Activated CD4-positive, alpha-beta T cell treated with anti-CD3 and anti-CD28 coated beads, Interleukin-2, amount 50 U/mL, for 24 hours (primary cell): ENCODE data around the gene BMPR2.
"Not testable (repeated sequence)": the region's sequence is repeated elsewhere in the genome, so short reads cannot be mapped to it uniquely, and the experiment has no call there.

Experiments used
- DNase-seq, 2 donors: peaks; one replicate each; pipeline ENCODE4 v3.0.0-alpha.2; 2020; ENCODE audit warnings: low read depth in 1 of 2, low spot score in 1 of 2

The BMPR2 gene

DNA sequence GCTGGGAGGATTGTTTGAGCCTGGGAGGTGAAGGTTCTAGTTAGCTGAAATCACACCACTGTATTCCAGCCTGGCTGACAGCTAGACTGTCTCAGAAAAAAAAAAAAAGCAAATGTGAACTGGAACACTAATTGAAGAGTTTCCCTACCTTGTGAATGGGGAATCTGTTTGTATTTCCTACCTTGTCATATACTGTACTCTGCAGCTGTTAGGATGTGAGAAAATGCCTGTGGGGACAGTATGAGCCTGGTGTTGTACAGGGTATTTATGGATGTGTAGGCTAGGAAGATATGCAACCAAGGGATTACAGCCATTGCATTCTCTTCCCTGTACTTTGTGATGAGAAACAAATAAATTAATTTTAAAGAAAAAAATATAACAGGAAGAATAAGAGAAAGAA, 145.3 kb downstream of the BMPR2 start:
- no peak for DNase-seq

DNA sequence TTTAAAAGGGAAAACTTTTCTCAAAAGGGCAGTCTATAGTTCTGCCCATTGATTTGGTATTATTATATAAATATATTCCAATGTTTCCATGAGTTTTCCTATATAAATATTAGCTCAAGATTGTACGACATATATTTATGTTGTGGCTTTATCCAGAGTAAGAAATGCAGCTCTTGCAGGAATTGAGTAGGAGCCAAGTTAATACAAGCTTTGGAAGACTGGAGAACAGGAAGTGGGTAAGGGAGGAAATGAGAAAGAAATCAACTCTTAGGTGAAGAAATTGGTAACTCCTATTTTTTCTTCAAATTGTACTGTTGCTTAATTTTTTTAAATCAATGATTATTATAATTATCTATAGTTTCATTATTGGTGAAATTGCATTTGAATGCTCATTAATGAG, 153.3 kb downstream of the BMPR2 start:
- no peak for DNase-seq

DNA sequence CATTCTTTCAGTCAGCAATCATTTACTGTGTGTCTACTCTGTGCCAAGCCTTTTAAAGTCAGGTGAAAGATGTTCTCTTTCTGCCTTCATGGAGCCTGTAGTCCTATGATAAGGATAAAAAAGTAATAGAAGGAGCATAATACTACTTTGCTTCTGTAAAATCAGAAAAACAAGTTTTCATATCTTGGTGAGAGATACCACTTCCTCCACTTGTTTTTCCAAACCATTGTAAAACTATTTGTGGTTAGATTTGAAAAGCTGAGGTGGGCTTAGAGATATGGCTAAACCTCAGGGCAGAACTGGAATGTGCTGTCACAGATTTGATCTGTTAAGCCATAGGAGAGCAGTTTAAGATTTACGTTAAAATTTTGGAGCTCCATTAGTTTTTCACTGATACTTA, 153.9 kb downstream of the BMPR2 start:
- no peak for DNase-seq

DNA sequence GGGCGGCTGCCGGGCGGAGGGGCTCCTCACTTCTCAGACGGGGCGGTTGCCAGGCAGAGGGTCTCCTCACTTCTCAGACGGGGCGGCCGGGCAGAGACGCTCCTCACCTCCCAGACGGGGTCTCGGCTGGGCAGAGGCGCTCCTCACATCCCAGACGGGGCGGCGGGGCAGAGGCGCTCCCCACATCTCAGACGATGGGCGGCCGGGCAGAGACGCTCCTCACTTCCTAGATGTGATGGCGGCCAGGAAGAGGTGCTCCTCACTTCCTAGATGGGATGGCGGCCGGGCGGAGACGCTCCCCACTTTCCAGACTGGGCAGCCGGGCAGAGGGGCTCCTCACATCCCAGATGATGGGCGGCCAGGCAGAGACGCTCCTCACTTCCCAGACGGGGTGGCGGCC, 159.2 kb downstream of the BMPR2 start:
- DNase-seq: not testable (repeated sequence)

DNA sequence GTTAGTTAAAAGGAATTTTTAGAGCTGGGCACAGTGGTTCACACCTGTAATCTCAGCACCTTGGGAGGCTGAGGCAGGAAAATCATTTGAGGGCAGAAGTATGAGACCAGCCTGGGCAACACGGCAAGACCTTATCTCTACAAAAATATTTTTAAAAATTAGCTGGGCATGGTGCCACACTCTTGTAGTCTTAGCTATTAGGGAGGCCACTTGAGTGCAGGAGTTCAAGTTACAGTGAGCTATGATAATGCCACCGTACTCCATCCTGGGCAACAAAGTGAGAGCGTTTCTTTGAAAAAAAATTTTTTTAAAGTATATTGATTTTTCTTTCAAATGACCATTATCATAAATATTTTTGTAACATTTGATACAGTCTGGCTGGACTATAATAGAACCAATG, 165.0 kb downstream of the BMPR2 start:
- DNase-seq: no peak

DNA sequence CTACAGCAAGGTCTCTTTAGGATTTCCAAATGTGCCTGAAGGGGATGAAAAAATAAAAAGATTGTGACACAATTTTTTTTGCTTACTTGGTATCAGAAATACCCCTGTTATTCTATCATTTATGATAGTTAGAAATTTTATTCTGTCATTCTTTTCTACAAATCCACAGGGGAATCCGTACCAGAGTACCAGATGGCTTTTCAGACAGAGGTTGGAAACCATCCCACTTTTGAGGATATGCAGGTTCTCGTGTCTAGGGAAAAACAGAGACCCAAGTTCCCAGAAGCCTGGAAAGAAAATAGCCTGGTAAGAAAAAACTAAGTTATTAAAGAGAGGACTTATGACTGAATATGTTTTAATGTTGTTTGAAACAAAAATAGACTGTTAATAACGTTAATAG, 166.0 kb downstream of the BMPR2 start:
- no peak for DNase-seq

DNA sequence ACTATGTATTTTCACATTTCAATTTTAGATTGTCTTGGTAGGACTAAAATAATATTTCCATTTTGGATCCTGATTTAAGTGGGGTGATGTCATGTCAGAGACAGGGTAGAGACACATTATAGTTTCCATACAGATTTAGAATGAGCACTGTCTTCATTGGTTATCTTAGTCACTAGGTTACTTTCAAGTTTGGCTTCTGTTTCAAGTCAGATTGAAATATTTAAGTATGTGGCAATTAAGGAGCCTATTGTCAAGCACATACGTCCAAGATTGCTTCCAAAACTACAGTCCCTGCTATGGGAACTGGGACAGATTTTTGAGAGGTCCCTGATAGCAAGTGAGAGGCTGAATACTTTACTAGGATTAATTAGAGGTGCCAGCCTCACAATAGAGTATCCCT, 169.4 kb downstream of the BMPR2 start:
- no peak for DNase-seq

DNA sequence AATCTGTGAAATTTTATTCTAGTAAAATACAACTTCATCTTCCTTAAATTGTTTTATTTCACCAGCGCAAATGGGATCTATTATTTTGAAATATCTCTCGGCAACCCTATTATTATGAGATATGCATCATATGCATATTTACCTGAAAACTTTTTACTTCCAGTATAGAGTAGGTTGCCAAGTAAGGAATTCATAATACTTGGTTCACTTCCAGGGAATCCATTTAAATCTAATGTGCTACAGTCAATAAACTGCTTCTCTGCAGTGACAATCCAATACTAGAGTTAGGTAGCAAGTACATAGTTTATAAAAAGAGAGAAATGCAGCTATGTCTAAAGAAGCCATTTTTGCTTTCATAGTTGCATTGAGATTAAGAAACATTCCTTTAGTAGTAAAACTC, 169.8 kb downstream of the BMPR2 start:
- no peak for DNase-seq

DNA sequence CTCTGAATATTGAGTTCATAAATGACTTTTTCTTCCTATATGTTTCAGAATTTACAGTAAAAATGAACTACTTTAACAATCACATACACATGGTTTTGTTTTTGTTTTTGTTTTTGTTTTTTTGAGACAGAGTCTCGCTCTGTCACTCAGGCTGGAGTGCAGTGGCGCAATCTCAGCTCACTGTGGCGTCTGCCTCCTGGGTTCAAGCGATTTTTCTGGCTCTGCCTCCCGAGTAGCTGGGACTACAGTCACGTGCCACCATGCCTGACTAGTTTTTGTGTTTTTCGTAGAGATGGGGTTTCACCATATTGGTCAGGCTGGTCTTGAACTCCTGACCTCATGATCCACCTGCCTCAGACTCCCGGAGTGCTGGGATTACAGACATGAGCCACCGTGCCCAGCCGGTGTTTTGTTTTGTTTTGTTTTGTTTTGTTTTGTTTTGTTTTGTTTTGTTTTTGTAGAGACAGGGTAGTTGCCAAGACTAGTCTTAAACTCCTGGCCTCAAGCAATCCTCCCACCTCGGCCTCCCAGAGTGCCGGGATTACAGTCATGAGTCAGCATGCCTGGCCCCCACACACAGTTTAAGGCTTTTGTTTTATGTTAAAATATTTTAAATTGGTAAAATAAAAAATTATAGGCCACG, 170.5 kb downstream of the BMPR2 start:
- not testable (repeated sequence) for DNase-seq

DNA sequence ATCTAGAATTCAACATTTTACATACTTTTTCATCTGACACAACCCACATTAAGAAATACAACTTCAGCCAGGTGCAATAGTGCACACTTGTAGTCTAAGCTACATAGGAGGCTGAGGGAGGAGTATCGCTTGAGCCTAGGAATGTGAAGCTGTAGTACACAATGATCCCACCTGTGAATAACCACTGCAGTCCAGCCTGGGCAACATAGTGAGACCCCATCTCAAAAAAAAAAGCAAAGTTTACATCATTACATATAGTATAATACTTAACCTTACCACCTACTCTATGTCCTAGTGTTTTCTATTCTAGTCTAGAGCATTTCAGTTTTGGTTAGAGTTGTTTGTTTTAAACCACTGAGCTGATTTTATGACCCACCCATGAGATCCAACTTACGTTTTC, 172.1 kb downstream of the BMPR2 start:
- DNase-seq: no peak

DNA sequence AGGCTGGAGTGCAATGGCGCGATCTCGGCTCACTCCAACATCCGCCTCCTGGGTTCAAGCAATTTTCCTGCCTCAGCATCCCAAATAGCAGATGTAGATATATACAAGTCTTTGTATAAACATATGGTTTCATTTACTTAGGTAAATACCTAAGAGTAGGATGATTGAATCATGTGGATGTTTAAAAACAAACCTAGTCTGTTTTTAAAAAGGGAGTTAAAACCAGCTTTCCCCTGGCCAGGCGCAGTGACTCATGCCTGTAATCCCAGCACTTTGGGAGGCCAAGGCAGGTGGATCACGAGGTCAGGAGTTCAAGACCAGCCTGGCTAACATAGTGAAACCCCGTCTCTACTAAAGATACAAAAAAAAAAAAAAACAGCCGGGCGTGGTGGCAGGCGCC, 174.9 kb downstream of the BMPR2 start:
- not testable (repeated sequence) for DNase-seq

DNA sequence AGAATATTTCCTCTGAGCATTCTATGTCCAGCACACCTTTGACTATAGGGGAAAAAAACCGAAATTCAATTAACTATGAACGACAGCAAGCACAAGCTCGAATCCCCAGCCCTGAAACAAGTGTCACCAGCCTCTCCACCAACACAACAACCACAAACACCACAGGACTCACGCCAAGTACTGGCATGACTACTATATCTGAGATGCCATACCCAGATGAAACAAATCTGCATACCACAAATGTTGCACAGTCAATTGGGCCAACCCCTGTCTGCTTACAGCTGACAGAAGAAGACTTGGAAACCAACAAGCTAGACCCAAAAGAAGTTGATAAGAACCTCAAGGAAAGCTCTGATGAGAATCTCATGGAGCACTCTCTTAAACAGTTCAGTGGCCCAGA, 179.2 kb downstream of the BMPR2 start:
- DNase-seq: no peak

DNA sequence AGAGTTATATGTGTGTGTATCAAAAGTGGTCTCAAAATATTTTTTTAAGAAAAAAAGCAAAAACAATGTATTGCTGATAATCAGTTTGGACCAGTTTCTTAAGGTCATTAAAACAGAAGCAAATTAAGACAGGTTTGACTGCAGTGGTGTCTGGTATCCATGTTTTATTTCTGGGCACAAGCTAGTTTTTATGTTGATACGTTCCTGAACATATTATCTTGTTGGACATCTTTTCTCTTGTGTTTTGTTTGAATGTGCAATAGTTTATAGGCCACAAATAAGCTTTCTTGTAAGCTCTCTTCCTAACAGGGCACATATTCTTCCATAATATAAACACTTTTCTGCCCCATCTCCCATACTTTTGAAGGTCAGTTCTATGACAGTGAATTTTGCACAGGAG, 184.1 kb downstream of the BMPR2 start:
- DNase-seq: no peak

DNA sequence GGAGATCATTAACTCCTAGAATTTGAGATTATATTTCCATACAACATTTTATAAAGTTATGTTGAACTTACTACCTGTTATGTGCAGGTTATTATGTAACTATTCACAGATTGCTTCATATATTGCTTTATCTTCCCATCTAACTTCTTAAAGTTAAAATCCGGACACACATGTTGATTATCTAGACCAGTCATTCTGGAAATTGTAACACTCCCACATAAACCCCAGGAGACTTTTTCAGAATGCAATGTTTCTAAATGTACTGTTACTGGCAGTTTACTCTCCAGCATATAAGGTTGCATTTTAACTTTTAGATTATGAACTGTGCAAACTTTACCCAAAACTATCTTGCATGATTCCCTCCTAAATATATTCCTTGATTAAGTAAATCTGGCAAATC, 188.1 kb downstream of the BMPR2 start:
- DNase-seq: no peak

DNA sequence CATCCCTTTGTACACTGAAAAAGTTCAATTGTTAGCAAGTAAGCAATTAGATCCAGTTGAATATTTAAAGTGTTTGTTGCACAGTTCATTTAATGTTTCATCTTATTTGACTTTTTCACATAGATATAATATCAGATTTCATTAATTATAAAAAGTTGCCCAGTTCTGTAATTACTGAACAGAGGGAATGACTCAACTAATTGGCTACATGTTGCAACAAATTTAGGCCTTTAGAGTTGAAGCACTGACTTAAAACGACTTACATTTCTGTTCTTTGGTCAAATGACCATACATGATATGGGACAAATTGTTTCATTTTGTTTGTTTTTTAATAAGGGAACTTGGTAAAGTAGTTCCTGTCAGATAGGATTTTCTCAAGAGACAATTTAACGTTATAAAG, 190.2 kb downstream of the BMPR2 start:
- no peak for DNase-seq

DNA sequence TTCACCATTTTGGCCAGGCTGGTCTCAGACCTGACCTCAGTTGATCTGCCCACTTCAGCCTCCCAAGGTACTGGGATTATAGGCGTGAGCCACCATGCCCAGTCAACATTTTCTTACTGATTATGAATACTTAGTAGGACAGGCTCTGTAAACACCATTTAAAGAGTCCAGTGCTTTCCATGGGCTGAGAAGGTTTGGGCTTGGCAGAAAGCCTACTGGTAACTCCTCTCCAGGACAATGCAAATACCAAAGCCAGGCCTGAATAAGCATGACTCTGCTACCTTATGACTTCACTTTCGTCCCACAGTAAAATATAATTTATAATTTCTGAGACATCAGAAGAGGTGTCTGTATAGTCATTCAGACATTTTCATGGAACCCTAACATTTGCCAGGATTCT, 198.4 kb downstream of the BMPR2 start:
- no peak for DNase-seq

DNA sequence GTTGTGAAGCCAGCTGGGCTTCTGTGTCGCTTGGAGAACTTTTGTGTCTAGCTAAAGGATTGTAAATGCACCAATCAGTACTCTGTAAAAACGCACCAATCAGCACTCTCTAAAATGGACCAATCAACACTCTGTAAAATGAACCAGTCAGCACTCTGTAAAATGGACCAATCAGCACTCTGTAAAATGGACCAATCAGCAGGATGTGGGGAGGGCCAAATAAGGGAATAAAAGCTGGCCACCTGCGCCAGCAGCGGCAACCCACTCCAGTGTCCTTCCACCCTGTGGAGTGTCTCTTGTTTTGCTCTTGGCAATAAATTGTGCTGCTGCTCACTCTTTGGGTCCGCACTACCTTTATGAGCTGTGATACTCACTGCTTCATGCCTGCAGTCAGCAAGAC, 199.1 kb downstream of the BMPR2 start:
- not testable (repeated sequence) for DNase-seq

DNA sequence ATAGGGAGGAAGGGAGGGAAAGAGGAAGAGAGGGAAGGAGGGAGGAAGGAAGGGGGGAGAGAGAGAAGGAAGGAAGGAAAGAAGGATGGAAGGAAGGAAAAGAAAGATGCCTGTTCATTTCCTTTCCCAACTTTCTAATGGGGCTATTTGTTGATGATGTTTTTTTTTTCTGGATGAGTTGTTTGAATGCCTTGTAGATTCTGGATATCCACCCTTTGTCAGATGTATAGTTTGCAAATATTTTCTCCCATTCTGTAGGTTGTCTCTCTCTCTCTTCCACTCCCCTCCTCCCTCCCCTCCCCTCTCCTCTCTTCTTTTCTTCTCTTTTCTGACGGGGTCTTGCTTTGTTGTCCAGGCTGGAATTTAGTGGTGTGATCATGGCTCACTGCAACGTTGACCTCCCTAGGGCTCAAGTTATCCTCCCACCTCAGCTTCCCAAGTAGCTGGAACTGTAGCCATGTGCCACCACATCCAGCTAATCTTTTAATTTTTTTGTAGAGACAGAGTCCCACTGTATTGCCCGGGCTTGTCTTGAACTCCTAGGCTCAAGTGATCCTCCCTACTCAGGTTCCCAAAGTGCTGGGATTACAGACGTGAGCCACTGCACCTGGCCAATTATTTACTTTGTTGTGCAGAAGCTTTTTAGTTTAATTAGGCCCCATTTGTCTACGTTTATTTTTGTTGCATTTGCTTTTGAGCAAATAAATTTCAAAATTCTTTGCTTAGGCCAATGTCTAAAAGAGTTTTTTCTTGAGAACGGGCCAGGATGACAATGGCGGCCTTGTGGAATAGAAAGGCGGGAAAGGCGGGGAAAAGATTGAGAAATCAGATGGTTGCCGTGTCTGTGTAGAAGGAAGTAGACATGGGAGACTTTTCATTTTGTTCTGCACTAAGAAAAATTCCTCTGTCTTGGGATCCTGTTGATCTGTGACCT, 201.4 kb downstream of the BMPR2 start:
- no peak for DNase-seq

DNA sequence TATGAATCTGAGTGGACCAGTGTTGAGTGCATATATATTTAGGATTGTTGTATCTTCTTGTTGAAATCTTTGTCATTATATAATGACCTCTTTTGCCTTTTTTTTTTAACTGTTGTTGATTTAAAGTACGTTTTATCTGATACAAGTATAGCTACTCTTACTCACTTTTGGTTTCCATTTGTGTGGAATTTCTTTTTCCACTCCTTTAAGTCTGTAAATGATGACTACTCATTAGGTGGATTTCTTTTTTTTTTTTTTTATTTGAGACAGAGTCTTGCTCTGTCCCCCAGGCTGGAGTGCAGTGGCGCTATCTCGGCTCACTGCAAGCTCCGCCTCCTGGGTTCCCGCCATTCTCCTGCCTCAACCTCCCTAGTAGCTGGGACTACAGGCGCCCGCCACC, 206.7 kb downstream of the BMPR2 start:
- DNase-seq: not testable (repeated sequence)

DNA sequence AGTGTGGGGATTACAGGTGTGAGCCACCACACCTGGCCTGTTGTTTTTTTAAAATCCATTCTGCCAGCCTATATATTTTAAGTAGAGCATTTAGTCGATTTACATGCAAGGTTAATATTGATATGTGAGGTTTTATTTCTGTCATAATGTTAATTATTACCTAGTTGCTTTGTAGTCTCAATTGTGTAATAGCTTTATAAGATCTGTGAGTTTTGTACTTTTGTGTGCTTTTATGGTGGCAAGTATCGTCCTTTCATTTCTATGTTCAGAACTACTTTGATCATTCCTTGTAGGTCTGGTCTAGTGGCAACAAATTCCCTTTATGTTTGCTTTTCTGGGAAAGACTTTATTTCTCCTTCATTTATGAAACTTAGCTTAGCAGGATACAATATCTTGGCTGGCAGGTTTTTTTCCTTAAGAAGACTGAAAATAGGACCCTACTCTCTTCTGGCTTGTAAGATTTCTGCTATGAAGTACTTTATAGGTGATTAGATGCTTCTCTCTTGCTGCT, 207.6 kb downstream of the BMPR2 start:
- no peak for DNase-seq

DNA sequence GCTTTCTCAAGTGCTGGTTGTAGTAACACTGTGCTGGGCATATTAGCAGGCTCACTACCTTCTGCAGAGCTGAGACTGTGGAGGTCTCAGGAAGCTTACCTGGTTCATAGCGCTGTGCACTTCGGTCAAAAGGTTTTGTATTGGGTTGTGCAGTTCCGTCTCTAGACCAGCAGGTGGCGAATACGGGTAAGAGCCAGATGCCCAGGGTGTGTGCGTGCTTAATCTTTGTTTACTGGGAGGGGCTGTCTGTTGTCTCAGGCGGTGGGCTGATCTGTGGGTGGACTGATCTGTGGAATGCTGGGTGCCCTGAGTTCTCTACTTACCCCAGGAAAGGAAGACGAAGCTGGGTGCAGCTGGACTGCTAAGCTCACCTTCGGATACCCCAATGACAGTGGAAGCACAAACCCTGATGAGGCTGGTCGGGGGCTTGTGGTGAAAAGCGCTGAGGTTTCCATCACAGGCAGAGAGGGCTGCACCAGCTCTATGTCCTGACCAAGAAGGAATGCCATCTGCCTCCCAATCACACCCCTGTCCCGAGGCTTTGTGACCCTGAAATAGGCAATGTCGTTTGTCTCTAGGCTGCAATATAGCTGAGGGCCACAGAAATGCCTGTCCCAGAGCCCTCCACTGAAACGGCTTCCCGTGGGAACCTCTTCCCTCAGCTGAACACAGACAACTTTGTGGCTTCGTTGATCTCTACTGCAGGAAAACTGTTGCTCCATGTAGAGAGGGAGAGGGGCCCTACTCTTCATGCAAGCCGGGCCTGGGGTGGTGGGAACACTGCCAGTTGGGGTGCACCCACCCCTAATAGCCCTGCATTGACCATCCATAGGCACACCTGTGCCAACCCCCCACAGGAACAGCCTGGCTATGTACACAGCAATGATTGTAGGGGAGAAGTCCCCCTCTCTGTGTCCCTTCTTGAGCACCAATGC, 212.8 kb downstream of the BMPR2 start:
- DNase-seq: peak; percentile 33 to 67
